A549 treated with AZD9567 at 1 μM for 4 hours (cell line): ENCODE data around the gene TTC4. TPM values are rescaled to one million over a fixed set of nuclear protein-coding genes. Genes with fewer than 3 reads are reported as not detected.

Source experiments
- total RNA-seq: library from RNA; stranded (reverse); fragments of 200-300 nt; extraction: Qiagen RNA extraction; gene quantifications from 5 replicates; pipeline ENCODE4 v1.2.3, GENCODE V29; 2022; ENCODE audit not compliant: insufficient read depth

TTC4 gene
- 26.8 to 29.7 TPM (median 27.7 TPM) in 5 replicates for total RNA-seq

DNA sequence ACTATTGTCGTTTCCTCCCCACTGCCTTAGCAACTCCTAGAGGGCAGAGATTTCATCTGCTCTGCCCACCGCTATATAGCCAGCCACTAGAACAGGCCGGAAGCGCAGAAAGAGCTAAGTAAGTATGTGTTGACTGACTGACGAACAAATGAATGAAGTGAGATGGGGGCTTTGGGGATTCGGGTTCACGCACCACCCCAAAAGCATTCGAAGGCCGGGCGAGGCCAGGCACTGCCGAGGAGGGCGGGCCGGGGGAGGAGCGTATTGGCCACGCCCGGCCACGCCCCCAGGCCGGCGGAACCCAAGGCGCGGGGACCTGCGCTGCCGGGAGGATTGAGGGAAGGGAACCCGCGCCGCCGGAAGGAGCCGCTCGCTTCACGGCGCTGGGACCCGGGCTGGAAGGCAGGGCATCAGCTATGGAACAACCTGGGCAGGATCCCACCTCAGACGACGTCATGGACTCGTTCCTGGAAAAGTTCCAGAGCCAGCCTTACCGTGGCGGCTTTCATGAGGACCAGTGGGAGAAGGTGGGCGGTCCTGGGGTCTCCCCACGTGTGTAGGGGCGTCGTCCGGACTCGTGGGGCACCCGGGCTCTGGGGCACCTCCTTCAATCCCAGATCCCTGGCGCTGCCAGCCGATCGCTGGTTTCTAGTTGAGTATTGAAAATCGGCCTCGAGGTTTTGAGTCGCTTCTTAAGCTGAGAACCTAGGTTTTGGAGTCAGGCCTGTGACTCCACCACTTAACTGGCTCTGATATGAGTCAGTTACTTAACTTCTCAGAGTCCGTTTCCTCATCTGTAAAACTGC, at the start of gene TTC4:
Gene TTC4, plus strand, starts transcription at position 369 of the 806 bp plus-strand sequence. Its CDS starts 48 bp downstream, at position 417.

GRCh38 chr1:54764133-54764921, 48.7 kb downstream of the TTC4 start, which contains the start of gene PARS2:
PARS2 (minus strand) TSS chr1:54764523; CDS start chr1:54759161, 5,362 bp downstream.

Other genes with a start within 250 kb of the TTC4 start
- gene ACOT11, start 167.6 kb upstream of the TTC4 start, total RNA-seq, result 1.6 to 2.6 TPM (median 2.1 TPM) in 5 replicates
- 0.03 to 0.07 TPM (median 0.06 TPM) in 4 of 5 replicates, not detected in the other for gene FAM151A, start 92.3 kb upstream of the TTC4 start, total RNA-seq
- 0.02 TPM in 1 of 5 replicates, not detected in the others for gene MROH7, start 74.1 kb upstream of the TTC4 start, total RNA-seq
- 3.9 to 5.7 TPM (median 5.1 TPM) in 5 replicates for gene PARS2, start 48.7 kb downstream of the TTC4 start, total RNA-seq
- not detected in 5 replicates for gene TTC22, start 85.5 kb downstream of the TTC4 start, total RNA-seq
- gene DHCR24, start 171.3 kb downstream of the TTC4 start, total RNA-seq, result 41.8 to 43.9 TPM (median 42.3 TPM) in 5 replicates